ENCODE data around the gene SHQ1. TPM values are rescaled to one million over a fixed set of nuclear protein-coding genes. Genes with fewer than 3 reads are reported as not detected.

SHQ1 gene
- total and polyA plus RNA-seq, 2 experiments from 2014 or later, result 18.3 to 28.7 TPM

GRCh38 chr3:72761410-72761809 is 86.8 kb downstream of the SHQ1 start:
- peaks cover 3% of the 10 kb centered on the region; the same call in 2 of the 3 replicates for H3K36me3 Mint-ChIP-seq (ENCODE audit: low read depth)
- H3K4me3 Mint-ChIP-seq, result no peak overlapping the region
- no peak for ATAC-seq
- Histone ChIP-seq H3K36me3 (ENCODE audit: insufficient read depth) (no peaks in the 10 kb centered on the region), H2AFZ (no peak overlapping the region), H3K4me3 (no peak overlapping the region), H3K9me2 (ENCODE audit: insufficient read depth) (no peaks in the 10 kb centered on the region), H3K27ac (ENCODE audit: low read depth) (no peak overlapping the region), H4K20me1 (replicated peaks; ENCODE audit: insufficient read depth) (no peaks in the 10 kb centered on the region), H3K79me2 (replicated peaks; ENCODE audit: insufficient read depth) (no peaks in the 10 kb centered on the region), H3K4me2 (no peak overlapping the region), H3K27me3 (ENCODE audit: insufficient read depth) (no peaks in the 10 kb centered on the region), H3K4me1 (ENCODE audit: insufficient read depth) (peaks cover 8% of the 10 kb centered on the region), H3F3A (replicated peaks; ENCODE audit: low read depth) (no peaks in the 10 kb centered on the region)
- TF ChIP-seq, protein P1, sequence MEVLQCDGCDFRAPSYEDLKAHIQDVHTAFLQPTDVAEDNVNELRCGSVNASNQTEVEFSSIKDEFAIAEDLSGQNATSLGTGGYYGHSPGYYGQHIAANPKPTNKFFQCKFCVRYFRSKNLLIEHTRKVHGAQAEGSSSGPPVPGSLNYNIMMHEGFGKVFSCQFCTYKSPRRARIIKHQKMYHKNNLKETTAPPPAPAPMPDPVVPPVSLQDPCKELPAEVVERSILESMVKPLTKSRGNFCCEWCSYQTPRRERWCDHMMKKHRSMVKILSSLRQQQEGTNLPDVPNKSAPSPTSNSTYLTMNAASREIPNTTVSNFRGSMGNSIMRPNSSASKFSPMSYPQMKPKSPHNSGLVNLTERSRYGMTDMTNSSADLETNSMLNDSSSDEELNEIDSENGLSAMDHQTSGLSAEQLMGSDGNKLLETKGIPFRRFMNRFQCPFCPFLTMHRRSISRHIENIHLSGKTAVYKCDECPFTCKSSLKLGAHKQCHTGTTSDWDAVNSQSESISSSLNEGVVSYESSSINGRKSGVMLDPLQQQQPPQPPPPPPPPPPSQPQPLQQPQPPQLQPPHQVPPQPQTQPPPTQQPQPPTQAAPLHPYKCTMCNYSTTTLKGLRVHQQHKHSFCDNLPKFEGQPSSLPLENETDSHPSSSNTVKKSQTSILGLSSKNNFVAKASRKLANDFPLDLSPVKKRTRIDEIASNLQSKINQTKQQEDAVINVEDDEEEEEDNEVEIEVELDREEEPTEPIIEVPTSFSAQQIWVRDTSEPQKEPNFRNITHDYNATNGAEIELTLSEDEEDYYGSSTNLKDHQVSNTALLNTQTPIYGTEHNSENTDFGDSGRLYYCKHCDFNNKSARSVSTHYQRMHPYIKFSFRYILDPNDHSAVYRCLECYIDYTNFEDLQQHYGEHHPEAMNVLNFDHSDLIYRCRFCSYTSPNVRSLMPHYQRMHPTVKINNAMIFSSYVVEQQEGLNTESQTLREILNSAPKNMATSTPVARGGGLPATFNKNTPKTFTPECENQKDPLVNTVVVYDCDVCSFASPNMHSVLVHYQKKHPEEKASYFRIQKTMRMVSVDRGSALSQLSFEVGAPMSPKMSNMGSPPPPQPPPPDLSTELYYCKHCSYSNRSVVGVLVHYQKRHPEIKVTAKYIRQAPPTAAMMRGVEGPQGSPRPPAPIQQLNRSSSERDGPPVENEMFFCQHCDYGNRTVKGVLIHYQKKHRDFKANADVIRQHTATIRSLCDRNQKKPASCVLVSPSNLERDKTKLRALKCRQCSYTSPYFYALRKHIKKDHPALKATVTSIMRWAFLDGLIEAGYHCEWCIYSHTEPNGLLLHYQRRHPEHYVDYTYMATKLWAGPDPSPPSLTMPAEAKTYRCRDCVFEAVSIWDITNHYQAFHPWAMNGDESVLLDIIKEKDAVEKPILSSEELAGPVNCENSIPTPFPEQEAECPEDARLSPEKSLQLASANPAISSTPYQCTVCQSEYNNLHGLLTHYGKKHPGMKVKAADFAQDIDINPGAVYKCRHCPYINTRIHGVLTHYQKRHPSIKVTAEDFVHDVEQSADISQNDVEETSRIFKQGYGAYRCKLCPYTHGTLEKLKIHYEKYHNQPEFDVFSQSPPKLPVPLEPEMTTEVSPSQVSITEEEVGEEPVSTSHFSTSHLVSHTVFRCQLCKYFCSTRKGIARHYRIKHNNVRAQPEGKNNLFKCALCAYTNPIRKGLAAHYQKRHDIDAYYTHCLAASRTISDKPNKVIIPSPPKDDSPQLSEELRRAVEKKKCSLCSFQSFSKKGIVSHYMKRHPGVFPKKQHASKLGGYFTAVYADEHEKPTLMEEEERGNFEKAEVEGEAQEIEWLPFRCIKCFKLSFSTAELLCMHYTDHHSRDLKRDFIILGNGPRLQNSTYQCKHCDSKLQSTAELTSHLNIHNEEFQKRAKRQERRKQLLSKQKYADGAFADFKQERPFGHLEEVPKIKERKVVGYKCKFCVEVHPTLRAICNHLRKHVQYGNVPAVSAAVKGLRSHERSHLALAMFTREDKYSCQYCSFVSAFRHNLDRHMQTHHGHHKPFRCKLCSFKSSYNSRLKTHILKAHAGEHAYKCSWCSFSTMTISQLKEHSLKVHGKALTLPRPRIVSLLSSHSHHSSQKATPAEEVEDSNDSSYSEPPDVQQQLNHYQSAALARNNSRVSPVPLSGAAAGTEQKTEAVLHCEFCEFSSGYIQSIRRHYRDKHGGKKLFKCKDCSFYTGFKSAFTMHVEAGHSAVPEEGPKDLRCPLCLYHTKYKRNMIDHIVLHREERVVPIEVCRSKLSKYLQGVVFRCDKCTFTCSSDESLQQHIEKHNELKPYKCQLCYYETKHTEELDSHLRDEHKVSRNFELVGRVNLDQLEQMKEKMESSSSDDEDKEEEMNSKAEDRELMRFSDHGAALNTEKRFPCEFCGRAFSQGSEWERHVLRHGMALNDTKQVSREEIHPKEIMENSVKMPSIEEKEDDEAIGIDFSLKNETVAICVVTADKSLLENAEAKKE (CRISPR knock-in tag; IDR thresholded peaks at IDR 0.05), result no peak
- TF ChIP-seq STAT1 (IDR thresholded peaks at IDR 0.05; ENCODE audit: unreplicated experiment) (no peak), ZNF331 (CRISPR knock-in tag; IDR thresholded peaks at IDR 0.05; ENCODE audit: low read depth) (no peak), POLR2AphosphoS5 (IDR thresholded peaks at IDR 0.05; ENCODE audit: low read depth) (no peak)
- no peaks in the 10 kb centered on the region for H3K27me3 Mint-ChIP-seq (ENCODE audit: insufficient read depth, low read depth, poor library complexity)
- H3K27ac Mint-ChIP-seq, result no peak overlapping the region
- H3K4me1 Mint-ChIP-seq, result peaks cover 13% of the 10 kb centered on the region
- no peaks in the 10 kb centered on the region for H3K9me3 Mint-ChIP-seq
- no peak for DNase-seq (ENCODE audit: low spot score)

DNA sequence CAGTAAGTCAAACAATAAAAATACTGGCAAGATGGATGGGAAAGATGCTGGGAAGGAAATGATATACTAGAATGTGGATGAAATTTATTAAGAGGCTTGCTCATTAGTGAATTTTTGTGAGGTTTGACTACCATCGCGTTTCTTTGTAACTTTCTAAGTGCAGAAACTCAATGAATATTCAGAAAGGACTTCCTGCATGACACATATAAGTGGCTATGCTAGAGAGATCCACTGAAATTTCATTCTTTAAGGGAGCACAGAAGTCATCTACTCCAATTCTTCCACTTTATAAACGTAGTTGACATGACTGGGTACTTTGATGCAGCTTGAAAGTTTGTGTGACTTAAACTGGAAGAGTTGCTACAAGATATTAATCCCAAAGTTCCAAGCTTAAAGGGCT is 88.0 kb downstream of the SHQ1 start:
- no peaks in the 10 kb centered on the region for H3K27me3 Mint-ChIP-seq (ENCODE audit: insufficient read depth, low read depth, poor library complexity)
- no peaks in the 10 kb centered on the region for H3F3A ChIP-seq (replicated peaks; ENCODE audit: low read depth)
- TF ChIP-seq JUNB (IDR thresholded peaks at IDR 0.05; ENCODE audit: unreplicated experiment) (no peak), ZNF114 (CRISPR knock-in tag; IDR thresholded peaks at IDR 0.05) (no peak), POLR2AphosphoS5 (IDR thresholded peaks at IDR 0.05; ENCODE audit: low read depth) (no peak), CREB1 (CRISPR knock-in tag; IDR thresholded peaks at IDR 0.05; ENCODE audit: low read depth) (no peak), EZH2 (IDR thresholded peaks at IDR 0.05; ENCODE audit: low read depth, unreplicated experiment) (no peak), NANOG (IDR thresholded peaks at IDR 0.05; ENCODE audit: borderline replicate concordance) (no peak)
- TF ChIP-seq, protein P2, sequence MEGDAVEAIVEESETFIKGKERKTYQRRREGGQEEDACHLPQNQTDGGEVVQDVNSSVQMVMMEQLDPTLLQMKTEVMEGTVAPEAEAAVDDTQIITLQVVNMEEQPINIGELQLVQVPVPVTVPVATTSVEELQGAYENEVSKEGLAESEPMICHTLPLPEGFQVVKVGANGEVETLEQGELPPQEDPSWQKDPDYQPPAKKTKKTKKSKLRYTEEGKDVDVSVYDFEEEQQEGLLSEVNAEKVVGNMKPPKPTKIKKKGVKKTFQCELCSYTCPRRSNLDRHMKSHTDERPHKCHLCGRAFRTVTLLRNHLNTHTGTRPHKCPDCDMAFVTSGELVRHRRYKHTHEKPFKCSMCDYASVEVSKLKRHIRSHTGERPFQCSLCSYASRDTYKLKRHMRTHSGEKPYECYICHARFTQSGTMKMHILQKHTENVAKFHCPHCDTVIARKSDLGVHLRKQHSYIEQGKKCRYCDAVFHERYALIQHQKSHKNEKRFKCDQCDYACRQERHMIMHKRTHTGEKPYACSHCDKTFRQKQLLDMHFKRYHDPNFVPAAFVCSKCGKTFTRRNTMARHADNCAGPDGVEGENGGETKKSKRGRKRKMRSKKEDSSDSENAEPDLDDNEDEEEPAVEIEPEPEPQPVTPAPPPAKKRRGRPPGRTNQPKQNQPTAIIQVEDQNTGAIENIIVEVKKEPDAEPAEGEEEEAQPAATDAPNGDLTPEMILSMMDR (conservative IDR thresholded peaks at IDR 0.05; ENCODE audit: low read depth in 2 of 2), result no peak
- TF ChIP-seq, protein P3, sequence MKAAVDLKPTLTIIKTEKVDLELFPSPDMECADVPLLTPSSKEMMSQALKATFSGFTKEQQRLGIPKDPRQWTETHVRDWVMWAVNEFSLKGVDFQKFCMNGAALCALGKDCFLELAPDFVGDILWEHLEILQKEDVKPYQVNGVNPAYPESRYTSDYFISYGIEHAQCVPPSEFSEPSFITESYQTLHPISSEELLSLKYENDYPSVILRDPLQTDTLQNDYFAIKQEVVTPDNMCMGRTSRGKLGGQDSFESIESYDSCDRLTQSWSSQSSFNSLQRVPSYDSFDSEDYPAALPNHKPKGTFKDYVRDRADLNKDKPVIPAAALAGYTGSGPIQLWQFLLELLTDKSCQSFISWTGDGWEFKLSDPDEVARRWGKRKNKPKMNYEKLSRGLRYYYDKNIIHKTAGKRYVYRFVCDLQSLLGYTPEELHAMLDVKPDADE (IDR thresholded peaks at IDR 0.05), result no peak

More for the DNA sequence above, 88.0 kb downstream of the SHQ1 start:
- H3K4me3 ChIP-seq, result no peak overlapping the region
- no peaks in the 10 kb centered on the region for H3K36me3 ChIP-seq (ENCODE audit: insufficient read depth)
- H3K4me1 ChIP-seq (ENCODE audit: insufficient read depth), result no peaks in the 10 kb centered on the region
- no peaks in the 10 kb centered on the region for H4K20me1 ChIP-seq (replicated peaks; ENCODE audit: insufficient read depth)
- H3K27ac ChIP-seq (ENCODE audit: low read depth), result no peak overlapping the region
- ATAC-seq (no peak), DNase-seq (ENCODE audit: low spot score) (no peak)
- H3K4me1 Mint-ChIP-seq, result peaks cover 8% of the 10 kb centered on the region
- no peak overlapping the region for H3K4me3 Mint-ChIP-seq
- no peak overlapping the region for H2AFZ ChIP-seq
- H3K36me3 Mint-ChIP-seq (ENCODE audit: low read depth), result peaks cover 3% of the 10 kb centered on the region; the same call in 2 of the 3 replicates
- no peaks in the 10 kb centered on the region for H3K27me3 ChIP-seq (ENCODE audit: insufficient read depth)
- H3K9me2 ChIP-seq (ENCODE audit: insufficient read depth), result no peaks in the 10 kb centered on the region
- H3K4me2 ChIP-seq, result no peak overlapping the region
- H3K9me3 Mint-ChIP-seq, result no peaks in the 10 kb centered on the region
- H3K27ac Mint-ChIP-seq, result no peak overlapping the region
- no peaks in the 10 kb centered on the region for H3K79me2 ChIP-seq (replicated peaks; ENCODE audit: insufficient read depth)
